Natural killer cell (primary cell): Measurements from ENCODE around the gene ADPRS. TPM values are rescaled to one million over a fixed set of nuclear protein-coding genes. Genes with fewer than 3 reads are reported as not detected.

ENCODE experiments used
- ATAC-seq, 3 donors: fragments of 150-1000 bp in 2 of 3; fragments of 200-7000 bp in 1 of 3; cut with Tn5 transposase; 1 replicate in 1 of 3; 2 replicates in 2 of 3; pipeline ENCODE4 v1.10.0; 2021; ENCODE audit warnings: mild to moderate bottlenecking in 2 of 3, moderate library complexity in 2 of 3
- DNase-seq, 2 donors: peaks; one replicate each; pipeline versions ENCODE4 v3.0.0 to v3.0.0-alpha.2; 2013 to 2021; ENCODE audit warnings: mixed read lengths in 1 of 2
- H3K27ac ChIP-seq: one replicate; pipeline ENCODE4 v1.5.1; 2013; ENCODE audit warnings: mild to moderate bottlenecking, low read length
- H3K27me3 ChIP-seq: one replicate; pipeline ENCODE4 v1.6.1; 2013; ENCODE audit warnings: low read length; ENCODE audit not compliant: control insufficient read depth, insufficient read depth
- H3K36me3 ChIP-seq: one replicate; pipeline ENCODE4 v1.6.1; 2013; ENCODE audit warnings: low read length; ENCODE audit not compliant: control insufficient read depth, insufficient read depth
- H3K4me1 ChIP-seq: one replicate; pipeline ENCODE4 v1.6.1; 2013; ENCODE audit warnings: low read length; ENCODE audit not compliant: control insufficient read depth, insufficient read depth
- H3K4me3 ChIP-seq: one replicate; pipeline ENCODE4 v1.5.1; 2013; ENCODE audit warnings: low read length
- H3K9me3 ChIP-seq: one replicate; pipeline ENCODE4 v1.6.1; 2013; ENCODE audit warnings: low read length; ENCODE audit not compliant: control insufficient read depth, insufficient read depth
- H3K27ac Mint-ChIP-seq, 2 donors: one replicate each; pipeline ENCODE4 v1.8.0; 2022; ENCODE audit warnings: mild to moderate bottlenecking in 2 of 2, mixed read lengths in 2 of 2, moderate library complexity in 1 of 2
- H3K27me3 Mint-ChIP-seq, 2 donors: one replicate each; pipeline ENCODE4 v1.8.0; 2022; ENCODE audit warnings: low read depth in 2 of 2, mixed read lengths in 2 of 2
- H3K36me3 Mint-ChIP-seq: one replicate; pipeline ENCODE4 v1.8.0; 2022; ENCODE audit warnings: mixed read lengths
- H3K4me1 Mint-ChIP-seq, 2 donors: one replicate each; pipeline ENCODE4 v1.8.0; 2022; ENCODE audit warnings: mixed read lengths in 2 of 2
- H3K4me3 Mint-ChIP-seq: one replicate; pipeline ENCODE4 v1.8.0; 2022; ENCODE audit warnings: mild to moderate bottlenecking, moderate library complexity, mixed read lengths
- H3K9me3 Mint-ChIP-seq, 2 donors: one replicate each; pipeline ENCODE4 v1.8.0; 2022; ENCODE audit warnings: mixed read lengths in 2 of 2
- WGBS: methylation state at CpG from one replicate; pipeline ENCODE4 v1.1.7; 2013; ENCODE audit warnings: missing lambda C conversion rate; ENCODE audit not compliant: insufficient coverage; 5-methylcytosine and 5-hydroxymethylcytosine counted together
- intact Hi-C: fragments of 100-400 bp; cut with micrococcal nuclease; formaldehyde crosslinking; loops from one replicate; pipeline ENCODE4 v1.14.2; 2022
- total RNA-seq, 4 donors: library from RNA; stranded (reverse); fragments of 120-200 nt in 1 of 4; gene quantifications; one replicate each; pipeline versions ENCODE4 v1.2.3 to v1.2.4, GENCODE V29; 2013 to 2022
- TF ChIP-seq, protein P1 (sequence below): fragments of 200-600 bp; IDR thresholded peaks from one replicate; pipeline ENCODE4 v1.8.0; 2022; ENCODE audit warnings: antibody characterized with exemption

Gene ADPRS
- total RNA-seq, 3 donors from 2014 or later (not counting 1 experiment from before 2014, with no cell fraction given): 9.6 to 15.9 (median 12.4) TPM

DNA sequence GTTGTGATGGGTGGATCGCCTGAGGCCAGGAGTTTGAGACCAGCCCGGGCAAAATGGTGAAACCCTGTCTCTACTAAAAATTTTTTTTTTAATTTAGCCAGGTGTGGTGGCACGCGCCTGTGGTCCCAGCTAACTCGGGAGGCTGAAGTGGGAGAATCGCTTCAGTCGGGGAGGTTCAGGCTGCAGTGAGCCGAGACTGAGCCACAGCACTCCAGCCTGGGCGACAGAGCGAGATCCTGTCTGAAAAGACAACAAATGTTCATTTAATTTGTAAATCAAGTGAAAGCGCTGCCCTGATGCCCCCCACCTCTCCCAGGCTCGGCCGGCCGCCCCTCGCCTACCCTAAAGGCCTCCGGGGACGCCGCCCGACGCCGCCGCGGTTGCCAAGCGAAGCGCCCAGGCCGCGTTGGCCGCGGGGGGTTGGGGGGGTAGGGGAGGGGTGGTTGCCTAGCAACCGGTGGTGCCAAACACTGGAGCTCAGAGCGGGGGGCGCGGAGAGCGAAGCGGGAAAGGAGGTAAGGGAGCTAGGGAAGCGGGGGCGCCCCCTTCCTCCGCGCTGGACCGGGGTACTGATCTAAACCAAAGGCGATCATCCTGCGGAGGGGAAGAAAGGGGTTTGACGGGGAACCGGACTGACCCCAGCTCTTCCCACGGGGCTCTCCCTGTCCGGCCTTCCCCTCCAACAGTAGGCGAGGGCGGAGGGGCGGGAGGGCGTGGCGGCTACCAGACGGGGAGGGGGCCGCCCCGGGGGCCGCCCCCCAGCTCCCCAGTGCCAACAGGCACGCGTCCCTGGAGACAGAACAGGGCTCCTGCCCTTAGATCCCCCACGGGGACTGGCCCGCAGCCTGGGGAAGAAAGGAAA is 4.8 kb upstream of the ADPRS start, which contains the start of gene TEKT2:
Gene TEKT2, plus strand, starts transcription at position 460 of the 862 bp plus-strand sequence. CDS start 828 bp downstream, outside the sequence.
- no peaks in the 10 kb centered on the region for H3K9me3 ChIP-seq
- no peak for ATAC-seq
- intact Hi-C loops: no loop called here
- H3K36me3 ChIP-seq: no peaks in the 10 kb centered on the region
- H3K27ac ChIP-seq: no peak within 1 kb of the TSS
- Mint-ChIP-seq H3K4me1 (no peaks in the 10 kb centered on the region), H3K36me3 (no peaks in the 10 kb centered on the region), H3K27me3 (peaks cover 12 to 28% of the 10 kb centered on the region in 2 donors), H3K9me3 (no peaks in the 10 kb centered on the region), H3K4me3 (no peak within 1 kb of the TSS), H3K27ac (no peak within 1 kb of the TSS)
- peaks cover 19% of the 10 kb centered on the region for H3K4me1 ChIP-seq
- DNase-seq: peak in 1 of 2 donors; percentile 43
- H3K27me3 ChIP-seq: peaks cover 6% of the 10 kb centered on the region
- no peak within 1 kb of the TSS for H3K4me3 ChIP-seq
- WGBS: 17% methylated on average over 58 of the region's 59 CpGs
- TF ChIP-seq, protein P1, sequence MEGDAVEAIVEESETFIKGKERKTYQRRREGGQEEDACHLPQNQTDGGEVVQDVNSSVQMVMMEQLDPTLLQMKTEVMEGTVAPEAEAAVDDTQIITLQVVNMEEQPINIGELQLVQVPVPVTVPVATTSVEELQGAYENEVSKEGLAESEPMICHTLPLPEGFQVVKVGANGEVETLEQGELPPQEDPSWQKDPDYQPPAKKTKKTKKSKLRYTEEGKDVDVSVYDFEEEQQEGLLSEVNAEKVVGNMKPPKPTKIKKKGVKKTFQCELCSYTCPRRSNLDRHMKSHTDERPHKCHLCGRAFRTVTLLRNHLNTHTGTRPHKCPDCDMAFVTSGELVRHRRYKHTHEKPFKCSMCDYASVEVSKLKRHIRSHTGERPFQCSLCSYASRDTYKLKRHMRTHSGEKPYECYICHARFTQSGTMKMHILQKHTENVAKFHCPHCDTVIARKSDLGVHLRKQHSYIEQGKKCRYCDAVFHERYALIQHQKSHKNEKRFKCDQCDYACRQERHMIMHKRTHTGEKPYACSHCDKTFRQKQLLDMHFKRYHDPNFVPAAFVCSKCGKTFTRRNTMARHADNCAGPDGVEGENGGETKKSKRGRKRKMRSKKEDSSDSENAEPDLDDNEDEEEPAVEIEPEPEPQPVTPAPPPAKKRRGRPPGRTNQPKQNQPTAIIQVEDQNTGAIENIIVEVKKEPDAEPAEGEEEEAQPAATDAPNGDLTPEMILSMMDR: no peak

DNA sequence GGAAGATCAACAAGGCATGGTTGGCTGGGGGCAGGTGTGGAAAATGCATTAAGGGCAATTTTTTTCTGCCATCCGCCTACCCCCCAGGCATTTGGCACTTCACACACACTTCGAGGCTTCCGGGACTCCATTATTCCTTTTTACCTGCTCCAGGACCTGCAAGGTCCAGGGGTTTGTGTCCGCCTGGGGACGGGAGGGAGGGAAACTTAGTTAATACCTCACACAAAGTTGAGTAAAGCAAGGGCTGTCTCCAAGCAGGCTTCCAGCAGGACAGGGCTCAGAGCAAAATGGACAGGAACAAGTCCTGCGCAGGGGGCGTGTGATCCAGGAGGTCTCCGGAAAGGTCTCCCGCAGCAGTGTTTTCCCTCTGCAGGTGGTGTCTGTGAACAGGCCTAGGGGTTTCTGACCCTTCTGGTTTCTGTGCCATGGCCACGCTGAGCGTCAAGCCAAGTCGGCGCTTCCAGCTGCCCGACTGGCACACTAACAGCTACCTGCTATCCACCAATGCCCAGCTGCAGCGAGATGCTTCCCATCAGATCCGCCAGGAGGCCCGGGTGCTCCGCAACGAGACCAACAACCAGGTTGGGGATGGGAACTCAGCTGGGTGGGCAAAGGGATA is 4.1 kb upstream of the ADPRS start:
- intact Hi-C loops: no loop called here
- Histone ChIP-seq H3K4me3 (no peak overlapping the region), H3K27ac (no peak overlapping the region), H3K36me3 (no peaks in the 10 kb centered on the region), H3K9me3 (no peaks in the 10 kb centered on the region), H3K27me3 (peaks cover 6% of the 10 kb centered on the region), H3K4me1 (peaks cover 24% of the 10 kb centered on the region)
- Mint-ChIP-seq H3K27me3 (peaks cover 12 to 28% of the 10 kb centered on the region in 2 donors), H3K36me3 (no peaks in the 10 kb centered on the region), H3K4me1 (peaks cover 5 to 6% of the 10 kb centered on the region in 2 donors), H3K4me3 (no peak overlapping the region), H3K9me3 (no peaks in the 10 kb centered on the region), H3K27ac (no peak overlapping the region)
- TF ChIP-seq, protein P1: no peak
- ATAC-seq (no peak), DNase-seq (no peak)
- WGBS: 79% methylated on average over 19 of the region's 19 CpGs

DNA sequence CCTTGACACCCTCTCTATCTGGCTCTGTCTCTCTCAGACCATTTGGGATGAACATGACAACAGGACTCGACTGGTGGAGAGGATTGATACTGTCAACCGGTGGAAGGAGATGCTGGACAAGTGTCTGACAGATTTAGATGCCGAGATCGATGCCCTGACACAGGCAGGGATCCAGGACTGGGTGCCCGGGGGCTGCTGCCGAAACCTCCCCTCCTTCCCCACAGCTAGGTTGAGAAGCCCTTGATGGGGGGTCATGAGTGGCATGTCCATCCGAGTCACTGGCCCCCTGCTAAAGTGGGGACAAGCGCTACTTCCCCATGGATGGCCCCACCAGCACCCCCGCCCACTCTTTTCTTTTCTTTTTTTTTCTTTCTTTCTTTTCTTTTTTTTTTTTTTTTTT is 3.6 kb upstream of the ADPRS start:
- no peak overlapping the region for H3K27ac ChIP-seq
- Mint-ChIP-seq H3K27ac (no peak overlapping the region), H3K4me1 (peaks cover 10 to 11% of the 10 kb centered on the region in 2 donors), H3K27me3 (peaks cover 12 to 27% of the 10 kb centered on the region in 2 donors), H3K9me3 (no peaks in the 10 kb centered on the region), H3K4me3 (no peak overlapping the region), H3K36me3 (no peaks in the 10 kb centered on the region)
- intact Hi-C loops: no loop called here
- over 99% methylated on average over 9 of the region's 9 CpGs for WGBS
- H3K4me1 ChIP-seq: peaks cover 28% of the 10 kb centered on the region
- H3K36me3 ChIP-seq: no peaks in the 10 kb centered on the region
- ATAC-seq: no peak
- no peak for DNase-seq
- no peaks in the 10 kb centered on the region for H3K9me3 ChIP-seq
- H3K4me3 ChIP-seq: no peak overlapping the region
- peaks cover 6% of the 10 kb centered on the region for H3K27me3 ChIP-seq
- TF ChIP-seq, protein P1: no peak
